ENCODE measurements around the gene SERP2.

DNA sequence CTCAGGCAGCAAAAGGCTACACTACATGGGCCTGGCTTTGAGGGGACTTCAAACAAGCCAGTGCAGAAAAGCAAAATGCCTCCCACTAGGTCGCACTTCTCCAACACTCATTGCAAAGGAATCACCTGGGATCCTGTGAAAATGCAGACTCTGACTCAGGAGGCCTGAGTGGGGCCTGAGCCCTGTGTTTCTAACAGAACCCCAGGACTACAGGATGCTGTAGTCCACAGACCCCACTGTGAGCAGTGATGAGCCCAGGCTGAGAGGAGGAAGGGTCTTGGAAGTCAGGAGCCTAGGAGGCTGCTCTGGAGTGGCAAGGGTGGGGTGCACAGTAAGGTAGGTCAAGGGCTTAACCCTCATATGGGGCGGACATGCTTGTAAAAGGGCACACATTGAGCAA lies 46.7 kb upstream of the SERP2 start:
- TF ChIP-seq, protein P1, sequence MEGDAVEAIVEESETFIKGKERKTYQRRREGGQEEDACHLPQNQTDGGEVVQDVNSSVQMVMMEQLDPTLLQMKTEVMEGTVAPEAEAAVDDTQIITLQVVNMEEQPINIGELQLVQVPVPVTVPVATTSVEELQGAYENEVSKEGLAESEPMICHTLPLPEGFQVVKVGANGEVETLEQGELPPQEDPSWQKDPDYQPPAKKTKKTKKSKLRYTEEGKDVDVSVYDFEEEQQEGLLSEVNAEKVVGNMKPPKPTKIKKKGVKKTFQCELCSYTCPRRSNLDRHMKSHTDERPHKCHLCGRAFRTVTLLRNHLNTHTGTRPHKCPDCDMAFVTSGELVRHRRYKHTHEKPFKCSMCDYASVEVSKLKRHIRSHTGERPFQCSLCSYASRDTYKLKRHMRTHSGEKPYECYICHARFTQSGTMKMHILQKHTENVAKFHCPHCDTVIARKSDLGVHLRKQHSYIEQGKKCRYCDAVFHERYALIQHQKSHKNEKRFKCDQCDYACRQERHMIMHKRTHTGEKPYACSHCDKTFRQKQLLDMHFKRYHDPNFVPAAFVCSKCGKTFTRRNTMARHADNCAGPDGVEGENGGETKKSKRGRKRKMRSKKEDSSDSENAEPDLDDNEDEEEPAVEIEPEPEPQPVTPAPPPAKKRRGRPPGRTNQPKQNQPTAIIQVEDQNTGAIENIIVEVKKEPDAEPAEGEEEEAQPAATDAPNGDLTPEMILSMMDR (IDR thresholded peaks at IDR 0.05): no peak
- no peak for TF ChIP-seq EZH2 (IDR thresholded peaks at IDR 0.05; ENCODE audit: borderline replicate concordance, insufficient read depth, low read depth, low read length, poor library complexity, severe bottlenecking)

Measured in B cell (primary cell).